Measurements from ENCODE around the gene GALNT11.
"Not testable (repeated sequence)": the region's sequence is repeated elsewhere in the genome, so short reads cannot be mapped to it uniquely, and the experiment has no call there.

GALNT11 gene

DNA sequence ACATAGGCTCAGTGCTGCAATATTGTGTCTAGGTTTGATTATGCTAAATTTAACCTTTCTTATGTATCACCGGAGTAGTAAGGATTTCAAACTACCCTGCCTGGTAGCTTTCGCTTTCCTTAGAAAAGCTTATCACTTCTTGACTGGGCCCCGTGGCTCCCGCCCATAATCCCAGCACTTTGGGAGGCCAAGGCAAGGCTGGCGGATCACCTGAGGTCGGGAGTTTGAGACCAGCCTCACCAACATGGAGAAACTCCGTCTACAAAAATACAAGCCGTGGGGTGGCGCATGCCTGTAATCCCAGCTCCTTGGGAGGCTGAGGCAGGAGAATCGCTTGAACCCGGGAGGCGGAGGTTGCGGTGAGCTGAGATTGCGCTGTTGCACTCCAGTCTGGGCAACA lies 49.9 kb downstream of the GALNT11 start:
- not testable (repeated sequence) for DNase-seq (ENCODE audit: low spot score)

DNA sequence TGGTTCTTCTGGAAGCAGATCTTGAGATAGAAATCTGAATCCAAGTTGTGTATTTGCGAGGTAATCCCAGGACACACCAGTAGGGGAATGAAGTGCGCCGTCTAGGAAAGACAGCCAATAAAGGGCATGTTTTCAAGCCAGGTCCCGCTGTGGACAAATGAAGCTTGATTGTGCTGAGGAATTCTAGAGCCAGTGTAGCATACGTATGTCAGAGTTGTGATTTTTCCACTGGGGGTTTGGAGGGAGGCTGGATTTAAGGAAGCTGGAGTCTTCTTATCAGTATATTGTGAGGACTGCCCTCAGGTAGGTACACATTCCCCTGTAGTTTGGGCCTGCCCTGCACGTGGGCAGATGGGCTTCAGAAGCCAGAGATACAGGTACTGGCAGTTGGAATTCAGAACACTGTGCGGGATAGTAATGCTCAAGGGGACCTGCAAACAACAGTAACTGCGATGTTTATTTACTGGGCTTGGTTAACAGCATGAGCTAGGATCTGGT lies 50.9 kb downstream of the GALNT11 start:
- no peak for DNase-seq (ENCODE audit: low spot score)

DNA sequence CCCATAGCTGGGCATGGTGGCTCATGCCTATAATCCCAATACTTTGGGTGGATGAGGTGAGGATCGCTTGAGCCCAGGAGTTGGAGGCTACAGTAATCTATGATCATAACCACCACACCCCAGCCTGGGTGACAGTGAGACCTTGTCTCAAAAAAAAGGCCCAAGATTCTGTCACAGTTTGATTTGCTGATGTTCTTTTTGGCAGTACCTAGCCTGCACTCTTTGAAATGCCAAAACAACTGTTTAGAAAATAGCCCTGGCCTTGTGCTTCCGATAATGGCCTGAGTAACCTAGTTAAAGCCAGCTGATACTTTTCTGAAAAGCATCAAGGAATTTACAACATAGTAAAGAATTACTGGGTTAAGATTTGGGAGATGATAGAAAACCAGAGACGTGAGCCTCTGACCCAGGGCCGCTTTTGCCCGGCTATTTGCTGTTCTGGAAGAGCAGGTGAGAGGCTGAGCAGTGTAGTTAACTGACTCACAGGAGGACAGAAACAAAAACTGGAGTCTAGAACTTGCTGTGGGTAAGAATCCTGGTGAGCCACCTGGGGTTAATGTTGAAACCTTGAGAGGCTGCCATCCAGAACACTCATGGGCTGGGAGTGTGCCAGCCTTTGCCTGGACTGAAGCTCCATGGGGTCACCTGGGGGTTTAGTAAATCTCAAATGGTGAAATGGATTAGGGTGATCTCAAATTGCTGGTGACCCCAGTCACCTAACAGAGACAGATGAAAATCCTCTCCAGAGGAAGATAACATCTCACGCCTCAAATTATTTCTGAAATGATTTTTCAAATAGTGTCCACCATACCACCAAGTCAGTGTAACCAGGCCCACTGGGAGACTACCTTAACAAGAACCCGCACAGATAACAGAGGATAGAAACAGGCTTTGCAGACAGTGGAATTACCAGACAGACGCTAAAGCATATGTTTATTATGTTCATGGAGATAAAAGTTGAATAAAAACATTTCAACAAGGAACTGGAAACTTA lies 51.8 kb downstream of the GALNT11 start:
- DNase-seq (ENCODE audit: low spot score) = peak; percentile 5

DNA sequence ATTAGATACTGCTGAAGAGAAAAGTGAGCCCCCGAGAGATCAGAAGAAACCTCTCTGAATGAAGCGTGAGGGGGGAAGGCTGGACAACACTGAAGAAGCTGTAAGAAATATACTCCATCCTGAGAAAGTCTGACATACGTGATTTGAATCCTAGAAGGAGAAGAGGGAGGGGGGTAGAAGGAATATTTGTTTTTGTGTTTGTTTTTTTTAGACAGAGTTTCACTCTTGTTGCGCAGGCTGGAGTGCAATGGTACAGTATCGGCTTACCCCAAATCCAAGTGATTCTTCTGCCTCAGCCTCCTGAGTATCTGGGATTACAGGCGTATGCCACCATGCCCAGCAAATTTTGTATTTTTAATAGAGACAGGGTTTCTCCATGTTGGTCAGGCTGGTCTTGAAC lies 52.6 kb downstream of the GALNT11 start:
- no peak for DNase-seq (ENCODE audit: low spot score)

DNA sequence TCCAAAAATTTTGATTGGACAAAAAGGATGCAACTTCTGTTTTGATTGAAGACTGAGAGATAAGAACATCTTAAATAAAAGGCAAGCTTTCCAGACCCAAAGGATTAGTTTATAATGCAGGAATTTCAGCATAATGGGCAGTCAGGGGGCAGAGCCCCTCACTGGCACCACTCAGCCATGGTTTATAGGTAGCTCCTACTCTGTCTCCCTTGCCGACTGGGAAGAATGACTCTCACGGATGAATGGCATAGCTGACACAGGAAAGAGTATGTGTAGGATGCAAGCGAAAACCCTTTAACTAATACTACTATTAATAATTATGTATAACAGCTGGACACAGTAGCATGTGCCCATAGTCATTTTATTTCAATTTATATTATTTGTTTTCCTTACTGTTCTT lies 53.3 kb downstream of the GALNT11 start:
- DNase-seq (ENCODE audit: low spot score) = no peak

DNA sequence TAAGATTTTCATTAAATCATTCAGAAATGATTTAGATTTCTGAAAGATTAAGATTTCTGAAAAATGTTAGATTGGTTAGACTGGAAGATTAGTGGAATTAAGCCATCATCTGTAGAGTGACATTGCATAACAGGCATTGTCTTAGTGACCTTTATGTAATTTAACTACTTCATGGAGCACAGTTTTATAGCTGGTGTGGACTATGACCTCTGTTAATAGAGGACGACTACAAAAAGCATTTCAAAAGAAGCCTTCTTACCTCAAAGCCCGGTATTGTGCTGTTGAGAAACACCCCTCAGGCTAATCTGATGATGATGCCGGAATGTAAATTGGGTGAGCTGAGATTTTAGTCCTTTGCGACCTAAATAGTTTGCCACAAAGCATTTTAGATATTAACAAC lies 55.6 kb downstream of the GALNT11 start:
- no peak for DNase-seq (ENCODE audit: low spot score)

DNA sequence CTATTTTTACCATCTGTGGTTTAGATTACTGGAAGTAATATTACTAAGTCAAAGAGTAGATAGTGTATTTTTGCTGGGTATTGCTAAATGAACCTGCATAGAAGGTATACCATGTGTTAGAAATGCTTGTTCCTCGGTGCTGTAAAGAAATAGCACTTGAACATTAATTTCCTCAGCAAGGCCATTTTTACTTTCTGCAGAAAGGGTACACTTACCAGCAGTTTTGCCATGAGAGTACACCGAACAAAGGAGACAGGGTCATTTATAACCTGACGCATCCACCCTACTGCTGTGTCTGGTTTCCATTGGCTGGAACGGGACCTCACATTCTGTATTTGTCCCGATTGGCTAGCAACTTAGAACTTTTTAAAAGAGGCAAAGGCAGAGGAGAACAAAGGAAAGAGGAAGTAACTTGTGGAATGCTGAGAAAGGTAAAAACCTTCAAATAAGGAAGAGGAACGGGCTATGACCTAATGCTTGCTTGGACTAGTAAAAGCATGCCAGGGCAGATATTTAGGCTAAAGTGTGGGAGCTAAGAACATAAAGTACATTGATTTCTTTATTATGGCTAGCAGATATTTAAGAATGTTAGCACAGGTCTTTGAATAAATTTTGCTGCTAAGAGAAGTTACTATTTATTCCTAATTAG lies 56.7 kb downstream of the GALNT11 start:
- DNase-seq (ENCODE audit: low spot score) = not testable (repeated sequence)

DNA sequence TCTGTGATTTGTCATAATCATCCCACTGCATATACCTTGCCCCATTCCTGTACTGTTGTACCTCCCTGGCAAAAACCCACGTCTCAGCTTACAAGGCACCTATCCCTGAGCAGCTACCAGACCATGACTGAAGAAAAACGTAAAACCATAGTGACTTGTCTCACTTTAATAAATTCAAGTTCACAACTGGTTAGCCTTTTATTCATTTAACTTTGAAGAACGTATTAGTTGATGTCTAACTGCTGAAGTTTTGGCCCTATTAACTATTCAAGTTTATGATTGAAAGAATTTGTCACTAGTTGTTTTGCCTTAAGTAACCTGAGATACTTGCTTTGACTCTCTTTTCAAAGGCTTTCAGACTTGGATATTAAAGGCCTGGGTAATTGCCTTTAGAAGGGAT lies 59.7 kb downstream of the GALNT11 start:
- no peak for DNase-seq (ENCODE audit: low spot score)

DNA sequence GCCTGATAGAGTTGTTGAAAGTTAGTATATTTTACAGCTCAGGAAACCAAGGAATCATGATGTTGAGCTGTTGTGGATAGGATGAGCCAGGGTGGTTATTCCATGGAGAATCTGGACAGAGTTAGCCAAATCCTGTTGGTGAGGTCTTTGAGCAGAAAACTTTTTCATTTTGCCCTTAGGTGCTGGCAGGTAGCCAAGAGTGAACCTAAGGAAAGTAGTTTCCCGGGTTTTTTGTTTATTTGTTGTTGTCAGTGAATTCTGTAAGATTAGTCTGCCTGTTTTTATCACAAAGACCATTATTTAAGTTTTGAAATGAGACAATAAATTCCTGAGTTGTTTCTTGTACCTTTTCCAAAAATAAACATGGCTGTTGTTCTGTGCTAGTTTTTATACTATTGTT lies 61.0 kb downstream of the GALNT11 start:
- DNase-seq (ENCODE audit: low spot score) = no peak

DNA sequence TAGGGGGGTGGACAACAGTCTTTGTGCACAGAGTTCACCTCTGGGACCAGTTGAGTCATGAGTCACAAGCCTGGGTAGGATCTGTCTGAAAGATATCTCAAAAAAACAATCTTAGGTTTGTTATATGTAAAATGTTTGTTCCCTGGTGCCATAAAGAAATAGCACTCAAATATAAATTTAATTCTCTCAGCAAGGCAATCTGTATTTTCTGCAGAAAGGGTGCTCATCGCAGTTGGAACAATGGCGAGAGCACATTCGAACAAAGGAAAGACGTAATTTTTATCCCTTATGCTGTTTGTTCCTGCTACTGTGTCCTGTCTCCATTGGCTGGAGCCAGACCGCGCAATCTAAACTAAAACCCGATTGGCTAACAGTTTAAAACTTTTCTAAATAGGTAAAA lies 63.7 kb downstream of the GALNT11 start:
- DNase-seq (ENCODE audit: low spot score) = no peak

DNA sequence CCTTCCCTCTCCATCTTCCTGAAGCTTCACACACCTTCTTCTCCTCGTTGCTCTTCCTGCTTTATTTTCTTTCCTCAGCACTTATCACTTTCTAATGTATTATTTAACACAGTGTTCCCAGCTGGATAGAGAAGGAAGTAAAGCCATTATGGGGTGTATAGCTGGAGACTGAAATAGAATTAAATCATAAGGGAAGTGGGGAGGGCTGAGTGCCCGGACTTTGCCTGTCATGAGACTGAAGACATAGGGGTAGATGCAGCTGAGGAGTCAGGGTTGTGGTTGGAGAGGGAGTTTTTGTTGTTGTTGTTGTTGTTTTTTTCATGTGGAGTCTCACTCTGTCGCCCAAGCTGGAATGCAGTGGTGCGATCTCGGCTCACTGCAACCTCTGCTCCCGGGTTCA lies 65.3 kb downstream of the GALNT11 start:
- no peak for DNase-seq (ENCODE audit: low spot score)

DNA sequence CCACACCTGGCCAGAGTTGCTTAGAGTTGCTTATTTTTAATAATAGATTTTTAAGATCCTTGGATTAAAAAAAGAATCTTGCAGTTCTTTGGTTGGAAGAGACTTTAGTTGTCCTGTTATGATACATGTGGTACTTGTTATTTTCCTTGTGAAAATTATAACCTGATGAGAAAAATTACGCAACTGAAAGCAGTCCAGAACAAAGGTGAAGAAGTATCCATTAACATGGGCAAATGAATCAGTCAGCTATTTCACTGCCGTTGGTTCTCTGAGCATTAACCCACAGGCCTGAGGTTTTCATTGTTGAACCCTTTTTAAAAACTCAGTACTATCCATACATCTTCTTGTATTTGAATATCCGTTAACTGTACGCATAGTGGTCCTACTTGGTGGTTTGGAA lies 68.2 kb downstream of the GALNT11 start:
- DNase-seq (ENCODE audit: low spot score) = no peak

DNA sequence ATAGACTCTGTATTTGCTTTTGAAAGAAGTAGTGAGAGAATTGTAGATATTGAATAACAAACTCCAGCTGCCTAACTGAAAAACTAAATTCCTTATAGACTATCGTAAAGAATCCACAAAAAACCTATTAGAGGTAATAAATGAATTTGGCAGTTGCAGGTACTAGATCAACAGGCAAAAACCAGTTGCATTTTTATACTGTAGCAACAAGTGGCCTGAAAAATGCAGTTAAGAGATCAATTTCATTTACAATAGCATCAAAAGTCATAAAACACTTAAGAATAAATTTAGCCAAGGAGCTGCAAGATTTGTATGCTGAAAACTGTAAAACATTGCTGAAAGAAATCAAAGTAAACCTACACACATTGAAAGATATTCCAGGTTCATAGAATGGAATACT lies 70.3 kb downstream of the GALNT11 start:
- no peak for DNase-seq (ENCODE audit: low spot score)

DNA sequence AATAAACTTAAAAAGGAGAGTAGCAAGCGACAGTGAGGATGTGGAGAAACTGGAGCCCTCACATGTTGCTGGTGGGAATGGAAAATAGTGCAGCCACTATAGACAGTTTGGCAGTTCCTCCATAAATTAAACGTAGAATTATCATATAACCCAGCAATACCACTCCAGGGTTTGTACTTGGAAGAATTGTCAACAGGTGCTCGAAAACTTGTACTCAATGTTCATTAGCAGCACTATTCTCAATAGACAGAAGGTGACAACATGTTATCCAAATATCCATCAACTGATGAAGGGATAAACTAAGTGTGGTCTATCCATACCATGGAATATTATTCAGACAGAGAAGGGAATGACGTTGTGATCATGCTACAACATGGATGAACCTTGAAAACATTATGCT lies 71.9 kb downstream of the GALNT11 start:
- DNase-seq (ENCODE audit: low spot score) = no peak

DNA sequence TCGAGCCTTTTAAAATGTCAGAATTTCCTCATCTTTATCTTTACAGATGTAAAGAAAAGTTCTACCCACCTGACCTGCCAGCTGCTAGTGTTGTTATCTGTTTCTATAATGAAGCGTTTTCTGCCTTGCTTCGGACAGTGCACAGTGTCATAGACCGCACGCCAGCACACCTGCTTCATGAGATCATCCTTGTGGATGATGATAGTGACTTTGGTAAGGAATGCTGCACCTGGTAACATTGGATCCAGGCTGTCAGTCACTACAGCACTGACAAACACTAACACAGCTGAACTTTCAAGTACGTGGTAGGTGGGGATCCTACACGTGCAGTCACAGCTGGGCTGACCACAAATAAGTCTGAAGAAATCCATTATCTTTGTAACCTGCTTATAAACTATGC lies 77.6 kb downstream of the GALNT11 start:
- DNase-seq (ENCODE audit: low spot score) = no peak

DNA sequence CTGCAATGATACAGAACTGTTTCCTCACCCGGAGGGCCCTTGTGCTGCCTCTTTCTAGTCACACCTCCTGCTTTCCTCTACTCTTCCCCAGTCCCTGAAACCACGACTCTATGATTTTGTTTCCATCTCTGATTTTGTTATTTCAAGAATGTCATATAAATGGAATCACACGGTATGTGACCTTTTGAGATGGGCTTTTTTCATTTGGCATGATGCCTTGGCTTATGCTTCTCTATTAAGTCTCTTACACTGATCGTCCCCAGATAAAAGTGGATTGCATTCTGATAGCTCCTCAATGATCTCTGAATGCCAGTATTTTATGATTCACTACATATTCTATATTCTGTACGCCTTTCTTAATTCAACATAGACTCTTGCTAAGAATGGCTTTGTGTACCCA lies 78.2 kb downstream of the GALNT11 start:
- no peak for DNase-seq (ENCODE audit: low spot score)

DNA sequence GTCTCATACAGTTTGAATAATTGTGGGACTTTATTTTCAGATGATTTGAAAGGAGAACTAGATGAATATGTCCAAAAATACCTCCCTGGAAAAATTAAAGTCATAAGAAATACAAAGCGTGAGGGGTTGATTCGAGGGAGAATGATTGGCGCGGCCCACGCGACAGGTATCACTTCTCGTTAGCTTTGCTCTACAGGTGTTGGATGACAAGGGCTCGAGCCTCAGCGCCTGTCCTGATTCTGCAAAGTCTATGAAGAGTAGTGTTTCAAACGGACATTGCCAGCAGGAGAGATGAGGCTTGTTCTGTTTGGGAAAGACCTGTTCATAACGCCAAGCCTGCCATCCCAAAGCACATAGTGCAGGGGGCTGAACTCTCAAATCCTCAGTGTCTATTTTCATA lies 79.7 kb downstream of the GALNT11 start:
- DNase-seq (ENCODE audit: low spot score) = no peak

DNA sequence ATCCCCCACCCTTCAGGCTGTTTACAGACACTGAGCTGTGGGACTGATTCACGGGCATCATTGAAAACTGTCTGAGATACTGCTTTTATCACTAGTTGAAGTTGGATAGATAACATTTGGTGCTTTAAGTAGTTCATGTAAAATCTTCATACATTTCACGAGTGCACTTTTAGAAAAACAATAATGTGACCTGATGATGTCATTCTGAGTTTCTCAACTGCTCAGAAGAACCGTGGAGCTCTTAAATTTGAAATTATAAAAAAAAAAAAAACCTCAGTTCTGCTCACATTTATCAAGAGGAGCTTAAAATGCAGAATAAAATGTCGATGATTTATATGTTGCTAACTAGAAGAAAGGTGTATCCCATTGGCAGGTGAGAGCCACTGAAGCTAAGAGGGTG lies 81.5 kb downstream of the GALNT11 start:
- no peak for DNase-seq (ENCODE audit: low spot score)

DNA sequence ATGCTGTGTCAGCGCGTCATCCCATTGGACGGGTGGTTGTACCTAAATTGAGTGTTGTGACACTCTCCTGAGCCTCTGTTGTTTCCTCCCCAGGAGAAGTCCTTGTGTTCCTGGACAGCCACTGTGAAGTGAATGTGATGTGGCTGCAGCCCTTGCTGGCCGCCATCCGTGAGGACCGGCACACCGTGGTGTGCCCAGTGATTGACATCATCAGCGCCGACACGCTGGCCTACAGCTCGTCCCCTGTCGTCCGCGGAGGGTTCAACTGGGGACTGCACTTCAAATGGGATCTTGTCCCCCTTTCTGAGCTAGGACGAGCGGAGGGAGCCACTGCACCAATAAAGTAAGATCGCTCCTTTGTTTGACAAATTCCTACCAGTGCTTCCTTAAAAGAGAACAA lies 82.5 kb downstream of the GALNT11 start:
- DNase-seq (ENCODE audit: low spot score) = no peak

DNA sequence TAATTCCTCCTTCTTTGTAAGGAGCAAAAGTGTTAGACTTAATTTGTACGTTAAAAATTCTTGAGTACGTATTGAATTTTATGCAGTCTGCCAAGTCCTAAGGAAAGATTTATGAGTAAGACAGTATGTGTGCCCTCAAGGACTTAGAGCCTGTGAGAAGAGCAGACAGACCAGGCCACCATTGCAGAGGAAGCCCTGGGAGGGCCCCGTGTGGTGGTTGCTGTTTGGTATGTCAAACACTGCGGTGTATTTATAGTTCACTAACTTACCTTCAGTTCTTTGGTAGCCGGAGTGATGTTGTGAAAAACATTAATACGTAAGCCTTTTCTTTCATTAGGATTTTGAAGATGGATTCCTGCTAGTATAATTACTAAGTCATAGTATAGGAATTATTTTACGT lies 82.9 kb downstream of the GALNT11 start:
- no peak for DNase-seq (ENCODE audit: low spot score)

DNA sequence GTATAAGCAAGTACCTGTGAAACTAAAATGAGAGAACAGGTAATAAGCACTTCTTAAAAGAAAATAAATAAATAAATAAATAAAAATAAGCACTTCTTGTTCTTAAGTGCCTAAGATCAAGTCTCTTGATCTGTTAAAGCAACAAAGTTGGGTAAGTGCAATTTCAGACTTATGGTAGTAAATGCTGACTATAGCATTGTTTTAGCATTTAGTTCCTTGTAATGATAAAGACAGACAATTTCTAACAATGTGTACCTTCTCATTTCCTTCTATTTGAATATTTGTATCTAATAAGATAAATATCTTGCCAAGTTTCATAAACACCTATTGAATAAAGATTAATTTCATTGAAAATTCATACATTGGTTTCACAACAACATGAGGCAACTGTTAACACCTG lies 87.4 kb downstream of the GALNT11 start:
- DNase-seq (ENCODE audit: low spot score) = no peak

DNA sequence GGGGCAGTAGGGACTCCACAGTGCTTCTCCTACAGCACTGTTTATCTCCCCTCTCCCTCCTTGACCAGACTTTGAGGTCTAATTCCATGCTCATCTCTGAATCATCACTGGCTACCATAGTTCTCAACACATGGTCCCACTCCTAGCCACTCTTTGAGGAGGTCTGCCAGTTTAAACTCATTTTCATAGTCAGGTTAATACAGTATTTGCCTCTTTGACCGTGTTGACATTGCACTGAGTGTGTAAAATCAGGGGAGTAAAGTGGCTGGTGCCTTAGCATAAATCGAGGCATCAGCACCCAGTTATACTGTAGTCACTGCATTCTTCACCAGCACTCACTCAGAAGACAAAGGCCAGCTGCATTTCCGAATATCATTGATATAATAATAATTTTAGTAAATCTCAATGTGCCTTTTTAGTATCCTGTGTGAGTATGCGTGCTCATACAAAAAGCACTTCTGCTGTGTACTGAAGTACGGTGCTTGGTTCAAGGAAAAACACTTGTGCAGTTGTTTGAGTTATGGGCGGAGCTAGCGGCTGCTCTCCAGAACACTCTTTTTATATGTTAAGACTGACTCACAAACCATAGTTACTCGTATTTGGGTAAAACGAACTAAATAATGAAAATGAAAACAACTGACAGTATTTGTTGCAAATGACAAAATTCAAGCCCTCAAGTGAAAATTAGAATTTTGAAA lies 89.7 kb downstream of the GALNT11 start:
- no peak for DNase-seq (ENCODE audit: low spot score)

DNA sequence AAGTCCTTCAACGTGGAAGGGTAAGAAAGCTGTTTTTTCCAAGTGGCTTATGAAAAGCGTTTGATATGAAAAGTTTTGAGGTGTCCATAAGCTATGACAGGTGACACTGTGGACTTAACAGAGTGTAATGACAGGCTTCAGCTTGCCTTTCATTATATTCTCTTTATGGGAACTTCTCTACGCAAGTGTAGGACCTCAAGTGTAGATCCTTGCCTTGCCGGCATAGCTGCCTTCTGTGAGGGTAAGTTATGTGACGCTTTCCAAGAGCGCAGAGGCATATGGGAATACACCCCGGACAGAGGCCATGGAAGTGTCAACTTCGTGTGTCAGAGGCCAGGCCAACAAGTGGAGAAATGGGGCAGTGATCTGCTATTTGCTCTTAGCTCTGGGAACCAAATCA lies 91.9 kb downstream of the GALNT11 start:
- no peak for DNase-seq (ENCODE audit: low spot score)
